Peyer's patch (tissue), 4 donors: ENCODE results near the gene ATF6B.

Experiments
- POLR2A ChIP-seq, 2 donors: fragments of 450-650 bp; IDR thresholded peaks; one replicate each; pipeline ENCODE4 v1.5.1; 2017; ENCODE audit warnings: antibody characterized with exemption in 2 of 2, mild to moderate bottlenecking in 2 of 2, moderate library complexity in 2 of 2
- TF ChIP-seq, protein P1 (sequence below), 6 experiments: fragments of 450-650 bp in 4 of 6; fragments of 200-600 bp in 2 of 6; sonication (generic) in 1 of 6; IDR thresholded peaks; one replicate each; pipeline ENCODE4 v1.5.1; 2017 to 2019; ENCODE audit warnings: antibody characterized with exemption in 6 of 6, mild to moderate bottlenecking in 3 of 6, moderate library complexity in 1 of 6

GRCh38 chr6:32082935-32083334 lies 45.1 kb downstream of the ATF6B start:
- TF ChIP-seq, protein P1, sequence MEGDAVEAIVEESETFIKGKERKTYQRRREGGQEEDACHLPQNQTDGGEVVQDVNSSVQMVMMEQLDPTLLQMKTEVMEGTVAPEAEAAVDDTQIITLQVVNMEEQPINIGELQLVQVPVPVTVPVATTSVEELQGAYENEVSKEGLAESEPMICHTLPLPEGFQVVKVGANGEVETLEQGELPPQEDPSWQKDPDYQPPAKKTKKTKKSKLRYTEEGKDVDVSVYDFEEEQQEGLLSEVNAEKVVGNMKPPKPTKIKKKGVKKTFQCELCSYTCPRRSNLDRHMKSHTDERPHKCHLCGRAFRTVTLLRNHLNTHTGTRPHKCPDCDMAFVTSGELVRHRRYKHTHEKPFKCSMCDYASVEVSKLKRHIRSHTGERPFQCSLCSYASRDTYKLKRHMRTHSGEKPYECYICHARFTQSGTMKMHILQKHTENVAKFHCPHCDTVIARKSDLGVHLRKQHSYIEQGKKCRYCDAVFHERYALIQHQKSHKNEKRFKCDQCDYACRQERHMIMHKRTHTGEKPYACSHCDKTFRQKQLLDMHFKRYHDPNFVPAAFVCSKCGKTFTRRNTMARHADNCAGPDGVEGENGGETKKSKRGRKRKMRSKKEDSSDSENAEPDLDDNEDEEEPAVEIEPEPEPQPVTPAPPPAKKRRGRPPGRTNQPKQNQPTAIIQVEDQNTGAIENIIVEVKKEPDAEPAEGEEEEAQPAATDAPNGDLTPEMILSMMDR (IDR thresholded peaks at IDR 0.05), result no peak
- TF ChIP-seq POLR2A (IDR thresholded peaks at IDR 0.05), result no peak
